CD14-positive monocyte (primary cell): ENCODE measurements around the gene TMEM203. TPM values are rescaled to one million over a fixed set of nuclear protein-coding genes. Genes with fewer than 3 reads are reported as not detected.

Experiments used
- DNase-seq, 3 donors: peaks; one replicate each; pipeline ENCODE4 v3.0.0-alpha.2; 2011 to 2022
- H2AFZ ChIP-seq: 2 replicates; pipeline ENCODE4 v1.6.0; 2012; ENCODE audit warnings: mild to moderate bottlenecking, low read depth, low read length, inconsistent platforms; ENCODE audit not compliant: insufficient read depth, poor library complexity, severe bottlenecking
- H3K27ac ChIP-seq, 2 donors: 1 replicate in 1 of 2; 2 replicates in 1 of 2; pipeline ENCODE4 v1.5.1; 2012 to 2013; ENCODE audit warnings: low read length in 2 of 2, control low read depth in 1 of 2, inconsistent platforms in 1 of 2, low read depth in 1 of 2, mild to moderate bottlenecking in 1 of 2
- H3K27me3 ChIP-seq, 2 donors: one replicate each; pipeline versions ENCODE4 v1.6.0 to v1.6.1; 2011 to 2013; ENCODE audit warnings: low read length in 2 of 2; ENCODE audit not compliant: control insufficient read depth in 2 of 2, insufficient read depth in 2 of 2
- H3K36me3 ChIP-seq, 2 donors: replicated peaks in 1 of 2; 1 replicate in 1 of 2; 2 replicates in 1 of 2; pipeline versions ENCODE4 v1.5.1 to v1.6.1; 2012 to 2013; ENCODE audit warnings: low read length in 2 of 2, control low read depth in 1 of 2, inconsistent platforms in 1 of 2, mild to moderate bottlenecking in 1 of 2; ENCODE audit not compliant: insufficient read depth in 2 of 2, control insufficient read depth in 1 of 2
- H3K4me1 ChIP-seq, 2 donors: 1 replicate in 1 of 2; 2 replicates in 1 of 2; pipeline versions ENCODE4 v1.5.1 to v1.6.1; 2012 to 2013; ENCODE audit warnings: low read length in 2 of 2, control low read depth in 1 of 2, inconsistent platforms in 1 of 2, mild to moderate bottlenecking in 1 of 2, moderate library complexity in 1 of 2; ENCODE audit not compliant: insufficient read depth in 2 of 2, control insufficient read depth in 1 of 2
- H3K4me2 ChIP-seq: replicated peaks from 2 replicates; pipeline ENCODE3; 2012; ENCODE audit warnings: low read length, moderate library complexity, mild to moderate bottlenecking; ENCODE audit not compliant: poor library complexity, severe bottlenecking; ENCODE audit errors: extremely low read depth
- H3K4me3 ChIP-seq, 3 experiments: fragments of 200-600 bp in 1 of 3; sonication (generic) in 1 of 3; replicated peaks in 1 of 3; 1 replicate in 2 of 3; 2 replicates in 1 of 3; pipeline ENCODE4 v1.5.1; 2011 to 2013; ENCODE audit warnings: low read length in 3 of 3, mild to moderate bottlenecking in 3 of 3, control low read depth in 2 of 3, low read depth in 2 of 3, inconsistent platforms in 1 of 3, moderate library complexity in 1 of 3
- H3K79me2 ChIP-seq: 2 replicates; pipeline ENCODE4 v1.6.0; 2012; ENCODE audit warnings: mild to moderate bottlenecking, control low read depth, inconsistent platforms, low read length, moderate library complexity; ENCODE audit not compliant: insufficient read depth
- H3K9ac ChIP-seq: 2 replicates; pipeline ENCODE4 v1.6.0; 2017; ENCODE audit warnings: low read length, mild to moderate bottlenecking; ENCODE audit not compliant: insufficient read depth, poor library complexity, severe bottlenecking
- H3K9me3 ChIP-seq, 2 donors: replicated peaks in 1 of 2; 1 replicate in 1 of 2; 2 replicates in 1 of 2; pipeline versions ENCODE4 v1.5.1 to v1.6.1; 2012 to 2013; ENCODE audit warnings: low read length in 2 of 2, control low read depth in 1 of 2; ENCODE audit not compliant: control insufficient read depth in 1 of 2, insufficient read depth in 1 of 2
- H4K20me1 ChIP-seq: 2 replicates; pipeline ENCODE4 v1.6.0; 2012; ENCODE audit warnings: mild to moderate bottlenecking, low read length, control low read depth, moderate library complexity; ENCODE audit not compliant: insufficient read depth
- H3K27ac Mint-ChIP-seq, 7 donors: one replicate each; pipeline ENCODE4 v1.8.0; 2020; ENCODE audit warnings: mild to moderate bottlenecking in 7 of 7, mixed read lengths in 7 of 7, moderate library complexity in 6 of 7, inconsistent platforms in 2 of 7
- H3K27me3 Mint-ChIP-seq, 3 donors: one replicate each; pipeline ENCODE4 v1.8.0; 2021 to 2022; ENCODE audit warnings: low read depth in 3 of 3, mild to moderate bottlenecking in 3 of 3, mixed read lengths in 3 of 3, moderate library complexity in 3 of 3, inconsistent platforms in 1 of 3
- H3K36me3 Mint-ChIP-seq, 2 donors: one replicate each; pipeline ENCODE4 v1.8.0; 2020; ENCODE audit warnings: mixed read lengths in 2 of 2, inconsistent platforms in 1 of 2, mild to moderate bottlenecking in 1 of 2
- H3K4me1 Mint-ChIP-seq: one replicate; pipeline ENCODE4 v1.8.0; 2020; ENCODE audit warnings: mild to moderate bottlenecking, mixed read lengths
- H3K4me3 Mint-ChIP-seq, 2 donors: one replicate each; pipeline ENCODE4 v1.8.0; 2020; ENCODE audit warnings: mild to moderate bottlenecking in 2 of 2, mixed read lengths in 2 of 2, moderate library complexity in 1 of 2
- H3K9me3 Mint-ChIP-seq, 7 donors: one replicate each; pipeline ENCODE4 v1.8.0; 2020 to 2022; ENCODE audit warnings: mixed read lengths in 7 of 7, mild to moderate bottlenecking in 6 of 7, moderate library complexity in 6 of 7, inconsistent platforms in 2 of 7
- CTCF ChIP-seq: fragments of 200-600 bp; IDR thresholded peaks from one replicate; pipeline ENCODE4 v1.8.0; 2022; ENCODE audit warnings: antibody characterized with exemption, mild to moderate bottlenecking
- WGBS: methylation state at CpG from one replicate; pipeline ENCODE4 v1.1.5; 2013; ENCODE audit warnings: missing lambda C conversion rate; ENCODE audit not compliant: insufficient coverage; 5-methylcytosine and 5-hydroxymethylcytosine counted together
- intact Hi-C, 2 donors: fragments of 100-400 bp; cut with micrococcal nuclease; formaldehyde crosslinking; loops; one replicate each; pipeline versions ENCODE4 v1.15.0 to v1.15.1; 2023
- polyA plus RNA-seq, 3 donors: library from polyadenylated mRNA; depleted of rRNA in 1 of 3; unstranded in 2 of 3; stranded (reverse) in 1 of 3; fragments of 300-500 nt in 2 of 3; fragments of >200 nt in 1 of 3; fragmentation: Illumina TruSeq in 2 of 3; gene quantifications; 1 replicate in 2 of 3; 2 replicates in 1 of 3; pipeline ENCODE4 v1.2.3, GENCODE V29; 2012 to 2021

The TMEM203 gene
- polyA plus RNA-seq, 3 donors = 13.1 to 88.1 (median 76.1) TPM

- Histone ChIP-seq H3K4me1 (peaks cover 0 to 10% of the 10 kb centered on the region in 2 donors), H3K27ac (no peak overlapping the region), H3K27me3 (no peaks in the 10 kb centered on the region), H3K4me3 (no peak overlapping the region), H4K20me1 (no peaks in the 10 kb centered on the region), H3K9ac (no peak overlapping the region), H3K79me2 (no peaks in the 10 kb centered on the region), H3K4me2 (no peak overlapping the region), H2AFZ (no peak overlapping the region), H3K36me3 (peaks cover 34 to 52% of the 10 kb centered on the region in 2 donors), H3K9me3 (no peaks in the 10 kb centered on the region)
- H3K27me3 Mint-ChIP-seq = peaks cover 0 to 4% (median 0%) of the 10 kb centered on the region in 3 donors
- no peaks in the 10 kb centered on the region for H3K9me3 Mint-ChIP-seq
- H3K4me1 Mint-ChIP-seq = peaks cover under 1% of the 10 kb centered on the region
- WGBS = 93% methylated on average over 49 of the region's 49 CpGs
- peaks cover 27 to 58% of the 10 kb centered on the region in 2 donors for H3K36me3 Mint-ChIP-seq
- H3K27ac Mint-ChIP-seq = peak overlapping the region in 1 of 7 donors; percentile 50
- no peak for DNase-seq
- intact Hi-C loops = no loop called here
- no peak overlapping the region for H3K4me3 Mint-ChIP-seq
- peak; percentile 9 for TF ChIP-seq CTCF
Measured at GRCh38 chr9:137213160-137214060, 8.0 kb upstream of the TMEM203 start.

GRCh38 chr9:137212520-137212919, 7.1 kb upstream of the TMEM203 start:
- H3K9me3 Mint-ChIP-seq = no peaks in the 10 kb centered on the region
- peaks cover 31 to 64% of the 10 kb centered on the region in 2 donors for H3K36me3 Mint-ChIP-seq
- peaks cover under 1% of the 10 kb centered on the region for H3K4me1 Mint-ChIP-seq
- no peaks in the 10 kb centered on the region for H3K27me3 ChIP-seq
- 95% methylated on average over 21 of the region's 21 CpGs for WGBS
- no peak overlapping the region for H3K4me2 ChIP-seq
- H3K27me3 Mint-ChIP-seq = peaks cover 0 to 4% (median 0%) of the 10 kb centered on the region in 3 donors
- intact Hi-C loops = no loop called here
- H3K4me3 Mint-ChIP-seq = no peak overlapping the region
- TF ChIP-seq CTCF = no peak
- no peak overlapping the region for H3K4me3 ChIP-seq
- H3K9me3 ChIP-seq = no peaks in the 10 kb centered on the region
- H3K36me3 ChIP-seq = peaks cover 34 to 54% of the 10 kb centered on the region in 2 donors
- no peak overlapping the region for H3K27ac Mint-ChIP-seq
- no peaks in the 10 kb centered on the region for H4K20me1 ChIP-seq
- H3K27ac ChIP-seq = no peak overlapping the region
- no peak overlapping the region for H2AFZ ChIP-seq
- H3K9ac ChIP-seq = no peak overlapping the region
- H3K4me1 ChIP-seq = peaks cover 0 to 8% of the 10 kb centered on the region in 2 donors
- H3K79me2 ChIP-seq = peaks cover 2% of the 10 kb centered on the region
- no peak for DNase-seq
